ENCODE measurements around the gene TMEM213. TPM values are rescaled to one million over a fixed set of nuclear protein-coding genes. Genes with fewer than 3 reads are reported as not detected.

TMEM213 gene
- total RNA-seq, 1 experiment from 2014 or later = not detected

- DNase-seq (ENCODE audit: low read depth, low spot score) (no peak), ATAC-seq (no peak)
- Histone ChIP-seq H3K27ac (ENCODE audit: low read length) (no peak overlapping the region), H3K9me3 (ENCODE audit: control insufficient read depth, insufficient read depth, low read depth, low read length) (no peaks in the 10 kb centered on the region), H3K4me3 (ENCODE audit: low read depth in 2 of 2, low read length in 2 of 2) (no peak overlapping the region), H3K4me1 (ENCODE audit: control insufficient read depth, insufficient read depth, low read length) (no peaks in the 10 kb centered on the region), H3K27me3 (ENCODE audit: control insufficient read depth, insufficient read depth, low read length) (peaks cover 2% of the 10 kb centered on the region; the same call in 1 of the 2 replicates), H3K36me3 (ENCODE audit: control insufficient read depth, insufficient read depth, low read length) (no peaks in the 10 kb centered on the region)
- intact Hi-C loops (cut with micrococcal nuclease; ENCODE audit: unreplicated experiment) = no loop called here
- no peak for TF ChIP-seq POLR2AphosphoS5 (IDR thresholded peaks at IDR 0.05; ENCODE audit: low read depth, low read length)
- TF ChIP-seq SIN3A (IDR thresholded peaks at IDR 0.05; ENCODE audit: borderline replicate concordance, insufficient read depth, low read depth, low read length) = no peak
- TF ChIP-seq TCF7L2 (IDR thresholded peaks at IDR 0.05; ENCODE audit: low read depth, low read length) = no peak
- no peak for TF ChIP-seq CTCF (IDR thresholded peaks at IDR 0.05)
- TF ChIP-seq REST (IDR thresholded peaks at IDR 0.05; ENCODE audit: insufficient read depth in 1 of 2, low read depth in 2 of 2, low read length in 1 of 2) = no peak
- ChIA-PET CTCF (no interaction called here), POLR2A (no interaction called here)
- in situ Hi-C loops (cut with HindIII; ENCODE audit: low pct_unique_long_range_greater_than_20kb, low sequenced_read_pairs) = no loop called here
- no TSS peak for BruUV-seq (replicated peaks)
These were observed 21.8 kb downstream of the TMEM213 start for GRCh38 chr7:138819625-138820024.

- CTCF ChIA-PET = no interaction called here
- Histone ChIP-seq H3K9me3 (ENCODE audit: control insufficient read depth, insufficient read depth, low read depth, low read length) (no peaks in the 10 kb centered on the region), H3K4me3 (ENCODE audit: low read depth in 2 of 2, low read length in 2 of 2) (no peak overlapping the region), H3K27ac (ENCODE audit: low read length) (no peak overlapping the region), H3K36me3 (ENCODE audit: control insufficient read depth, insufficient read depth, low read length) (no peaks in the 10 kb centered on the region), H3K27me3 (ENCODE audit: control insufficient read depth, insufficient read depth, low read length) (no peaks in the 10 kb centered on the region), H3K4me1 (ENCODE audit: control insufficient read depth, insufficient read depth, low read length) (no peaks in the 10 kb centered on the region)
- BruUV-seq (replicated peaks) = no TSS peak
- intact Hi-C loops (cut with micrococcal nuclease; ENCODE audit: unreplicated experiment) = no loop called here
- no peak for DNase-seq (ENCODE audit: low read depth, low spot score)
- no peak for ATAC-seq
- TF ChIP-seq CTCF (IDR thresholded peaks at IDR 0.05) (no peak), TCF7L2 (IDR thresholded peaks at IDR 0.05; ENCODE audit: low read depth, low read length) (no peak), SIN3A (IDR thresholded peaks at IDR 0.05; ENCODE audit: borderline replicate concordance, insufficient read depth, low read depth, low read length) (no peak), REST (IDR thresholded peaks at IDR 0.05; ENCODE audit: insufficient read depth in 1 of 2, low read depth in 2 of 2, low read length in 1 of 2) (no peak), POLR2AphosphoS5 (IDR thresholded peaks at IDR 0.05; ENCODE audit: low read depth, low read length) (no peak)
- POLR2A ChIA-PET = no interaction called here
- in situ Hi-C loops (cut with HindIII; ENCODE audit: low pct_unique_long_range_greater_than_20kb, low sequenced_read_pairs) = no loop called here
These were observed 24.1 kb downstream of the TMEM213 start for GRCh38 chr7:138821912-138822311.
